ENCODE data around the gene KCNMA1.

The KCNMA1 gene

DNA sequence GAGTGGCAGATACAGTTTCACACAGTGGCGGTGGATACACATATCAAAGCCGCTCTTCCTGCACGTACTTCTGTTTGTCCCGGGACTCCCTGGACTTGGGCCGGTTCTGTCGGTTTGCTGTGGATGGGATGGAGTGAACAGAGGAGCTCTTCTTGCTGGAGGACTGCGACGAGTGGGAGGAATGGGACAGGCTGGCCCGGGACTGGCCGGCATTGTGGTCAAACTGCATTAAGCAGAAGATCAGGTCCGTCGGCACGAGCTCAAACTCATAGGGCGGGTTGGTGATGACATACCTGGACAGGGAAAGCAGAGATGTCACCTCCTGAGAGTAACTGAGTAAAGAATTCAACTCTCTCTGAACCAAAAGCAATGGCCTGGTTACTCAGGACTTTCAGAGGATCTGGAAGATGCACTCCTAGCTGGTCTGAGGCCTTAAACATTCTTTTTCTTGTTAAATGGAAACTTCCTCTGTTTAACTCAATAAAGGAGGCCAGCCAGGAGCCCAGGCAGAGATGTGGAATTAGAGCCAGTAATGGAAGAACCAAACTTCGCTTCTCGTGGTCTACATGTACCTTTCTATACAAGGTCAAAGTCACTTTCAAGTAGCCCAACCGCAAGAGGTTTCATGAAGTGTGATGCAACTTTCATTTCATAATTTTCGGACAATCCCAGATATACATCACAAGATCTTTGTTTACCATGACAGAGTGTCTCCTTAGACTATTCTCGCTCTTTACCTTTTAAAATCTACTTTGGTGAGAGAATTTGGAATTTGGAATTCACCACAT lies 750.2 kb downstream of the KCNMA1 start:
- DNase-seq (ENCODE audit: low read depth): no peak

DNA sequence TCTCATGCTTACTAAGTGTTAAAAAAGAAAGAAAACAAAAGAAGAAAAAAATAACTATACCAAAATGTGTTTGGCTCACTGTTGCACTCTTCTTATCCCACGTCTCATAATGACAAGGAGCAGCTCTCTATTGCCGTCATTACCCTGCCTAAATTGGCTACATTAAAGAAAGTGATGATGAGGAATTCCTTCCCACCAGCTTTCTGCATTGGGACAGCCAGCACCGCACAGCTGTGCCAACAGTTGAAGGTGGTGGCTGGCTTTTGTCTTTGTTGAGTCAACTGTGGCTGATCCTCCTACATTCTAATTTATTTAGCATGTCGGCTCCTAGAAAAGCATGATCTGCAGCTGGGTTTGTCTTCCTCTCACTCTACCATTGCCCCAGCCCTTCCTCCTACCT lies 751.8 kb downstream of the KCNMA1 start:
- DNase-seq (ENCODE audit: low read depth): no peak

DNA sequence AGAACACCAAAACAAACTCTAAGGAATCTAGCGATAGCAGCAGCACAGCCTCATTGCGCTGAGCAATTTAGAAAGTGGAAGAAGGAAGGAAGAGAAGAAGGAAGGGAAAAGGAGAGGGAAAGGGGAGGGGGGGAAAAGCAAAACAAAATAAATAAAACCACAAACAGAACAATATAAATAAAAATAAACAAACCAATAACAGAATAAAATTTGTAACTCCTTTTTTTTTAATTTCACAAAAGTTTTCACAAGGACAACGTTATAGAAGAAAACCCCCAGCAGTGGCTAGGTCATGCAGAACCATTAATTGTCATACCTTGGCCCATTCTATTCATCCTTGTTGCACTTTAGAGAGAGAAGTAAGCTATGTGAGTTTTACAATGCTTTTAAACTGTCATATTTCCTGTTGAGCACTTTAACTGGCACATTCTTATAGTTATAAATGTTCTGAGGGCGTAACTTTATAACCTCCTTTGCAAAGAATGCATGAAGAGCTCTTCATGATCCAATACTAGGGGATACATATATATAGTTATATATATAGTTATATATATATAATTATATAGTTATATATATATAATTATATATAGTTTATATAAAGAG lies 752.8 kb downstream of the KCNMA1 start:
- no peak for DNase-seq (ENCODE audit: low read depth)

DNA sequence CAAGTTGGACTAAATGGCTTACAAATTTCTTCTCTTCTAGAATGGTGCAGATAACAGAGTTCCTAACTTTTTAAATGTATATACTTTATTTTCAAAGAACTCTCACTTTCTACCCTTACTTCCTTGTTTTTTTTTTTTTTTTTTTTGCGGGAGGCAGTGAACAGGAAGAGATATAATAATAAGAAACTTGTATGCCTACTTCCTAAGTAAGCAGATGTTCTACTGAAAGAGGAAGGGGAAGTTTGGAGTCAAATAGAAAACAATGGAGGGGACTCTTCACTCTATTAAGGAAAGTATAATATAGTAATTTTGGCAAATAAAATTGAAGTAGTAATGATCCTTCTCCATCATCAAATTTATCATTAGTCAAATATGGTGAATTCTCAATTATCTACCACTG lies 754.0 kb downstream of the KCNMA1 start:
- DNase-seq (ENCODE audit: low read depth): no peak

DNA sequence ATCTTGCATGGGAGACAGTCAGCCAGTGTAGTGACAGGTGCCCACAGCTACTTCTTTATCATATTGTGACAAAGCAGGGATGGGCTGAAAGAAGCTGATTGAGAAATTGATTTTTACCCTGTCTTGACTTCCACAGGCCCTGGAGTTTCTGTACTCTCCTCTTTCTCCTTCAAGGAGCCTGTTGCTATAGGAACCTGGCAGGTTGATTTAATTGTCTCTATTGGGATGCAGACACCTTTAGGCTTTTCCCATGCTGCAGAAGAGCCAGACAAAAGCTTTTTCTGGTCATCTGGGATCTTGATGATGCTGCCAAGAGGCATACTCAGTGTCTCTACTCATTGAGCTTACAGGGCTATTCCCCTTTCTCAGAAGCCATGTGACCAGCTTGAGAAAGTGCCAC lies 754.8 kb downstream of the KCNMA1 start:
- DNase-seq (ENCODE audit: low read depth): no peak

DNA sequence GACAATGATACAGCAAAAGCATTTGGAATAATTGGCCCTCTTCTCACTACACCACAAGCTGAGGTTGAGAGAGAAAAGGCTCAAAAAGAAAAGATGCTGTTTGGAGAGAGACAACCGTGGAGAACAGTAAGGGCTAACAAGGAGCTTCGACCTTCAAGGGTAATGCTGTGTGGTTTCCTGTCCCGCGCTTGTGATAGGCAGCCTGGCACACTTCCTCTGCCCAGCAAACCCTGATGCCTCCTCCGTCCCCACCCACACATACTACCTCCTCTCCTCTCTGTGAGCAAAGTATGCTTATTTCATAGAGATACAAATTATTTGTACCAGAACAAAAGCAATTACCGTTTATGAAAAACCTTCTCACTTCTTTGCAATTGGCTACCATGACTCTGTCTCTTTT lies 755.4 kb downstream of the KCNMA1 start:
- DNase-seq (ENCODE audit: low read depth): peak; percentile 6

DNA sequence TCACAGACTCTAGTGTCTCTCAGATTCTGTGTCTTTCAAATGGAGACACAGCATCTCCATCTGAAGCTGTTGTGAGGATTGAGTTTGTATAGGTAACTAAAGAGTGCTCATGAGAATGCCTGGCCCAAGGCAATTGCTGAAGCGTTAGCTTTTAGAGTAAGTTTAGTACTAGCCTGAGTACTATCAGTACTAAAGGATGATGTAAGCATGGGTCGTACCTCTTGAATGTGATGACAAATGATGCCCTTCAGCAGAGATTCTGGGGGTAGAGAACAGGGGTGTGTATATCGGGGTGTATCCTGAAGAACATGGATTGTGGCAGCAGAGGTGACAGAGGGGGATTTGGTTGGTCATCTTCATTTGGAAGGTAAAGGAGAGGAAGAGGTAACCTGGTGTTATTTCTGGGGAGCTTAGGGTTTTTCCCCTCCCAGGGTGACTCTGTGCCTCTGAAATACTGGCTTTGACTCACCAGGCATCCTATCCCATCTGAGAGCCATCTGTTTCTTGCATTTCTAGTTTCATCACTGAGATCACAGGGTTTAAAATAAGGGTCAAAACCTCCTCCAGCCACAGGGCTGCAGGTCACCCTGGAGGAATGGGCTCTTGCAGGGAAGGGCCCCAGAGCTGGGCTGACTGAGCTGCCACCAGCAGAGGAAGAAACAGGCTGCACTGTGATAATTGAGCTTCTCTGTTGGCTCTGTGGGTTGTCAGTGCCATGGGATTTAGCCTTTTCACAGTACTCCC lies 756.0 kb downstream of the KCNMA1 start:
- DNase-seq (ENCODE audit: low read depth): peak; percentile 24

DNA sequence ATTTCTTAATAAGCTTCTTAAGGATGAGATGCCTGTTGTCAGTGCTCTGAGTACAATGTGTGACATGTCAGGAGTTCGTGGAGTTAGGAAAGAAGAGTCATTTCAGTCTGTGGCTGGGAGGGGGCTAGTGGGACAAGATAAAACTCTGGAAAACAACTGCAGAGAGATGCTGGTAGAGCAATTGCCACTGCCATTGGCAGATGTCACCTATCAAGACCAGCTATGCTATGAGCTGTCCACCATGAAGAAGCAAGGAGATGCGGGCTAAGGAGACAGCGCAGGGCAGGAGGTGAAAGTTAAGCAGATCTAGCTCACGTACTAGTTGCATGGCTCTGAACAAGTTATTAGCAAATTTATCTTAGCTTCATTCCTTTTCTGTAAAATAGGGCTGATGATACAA lies 756.7 kb downstream of the KCNMA1 start:
- no peak for DNase-seq (ENCODE audit: low read depth)

DNA sequence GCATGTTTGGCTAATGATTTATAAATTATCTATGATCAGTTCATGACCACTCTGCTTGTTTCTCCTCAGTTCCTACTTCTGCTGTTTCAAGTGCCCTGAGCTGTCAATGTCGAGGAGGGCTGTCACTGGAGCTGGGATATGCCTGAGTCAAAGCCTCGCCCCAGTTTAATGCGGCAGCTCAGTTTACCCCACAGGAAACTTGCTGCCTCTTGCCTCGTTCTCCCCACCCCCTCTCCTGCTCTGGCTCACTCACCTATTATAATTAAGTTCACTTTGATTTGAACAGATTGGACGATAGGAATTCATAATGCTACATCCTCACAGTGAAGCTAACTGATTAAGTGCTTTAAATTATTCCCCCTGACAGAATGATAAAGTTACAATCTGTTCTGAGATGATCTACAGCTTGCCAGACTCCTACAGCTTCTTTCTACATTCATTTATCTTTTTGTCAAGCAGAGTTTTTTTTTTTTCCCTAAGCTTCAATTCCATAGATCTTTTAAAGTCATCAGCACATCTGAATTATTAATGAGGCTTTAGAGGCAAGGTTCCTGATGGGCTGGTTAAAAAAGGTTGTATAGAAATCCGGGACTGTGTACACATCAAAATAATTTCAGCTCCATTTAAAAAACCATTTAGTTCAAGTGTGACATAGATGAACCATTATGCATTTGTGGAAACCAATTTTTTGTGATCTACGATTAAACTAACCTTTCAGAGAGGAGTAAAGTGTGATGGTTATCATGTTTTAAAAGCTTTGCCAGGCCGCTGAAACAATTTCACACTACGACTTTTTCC lies 758.3 kb downstream of the KCNMA1 start:
- DNase-seq (ENCODE audit: low read depth): no peak

DNA sequence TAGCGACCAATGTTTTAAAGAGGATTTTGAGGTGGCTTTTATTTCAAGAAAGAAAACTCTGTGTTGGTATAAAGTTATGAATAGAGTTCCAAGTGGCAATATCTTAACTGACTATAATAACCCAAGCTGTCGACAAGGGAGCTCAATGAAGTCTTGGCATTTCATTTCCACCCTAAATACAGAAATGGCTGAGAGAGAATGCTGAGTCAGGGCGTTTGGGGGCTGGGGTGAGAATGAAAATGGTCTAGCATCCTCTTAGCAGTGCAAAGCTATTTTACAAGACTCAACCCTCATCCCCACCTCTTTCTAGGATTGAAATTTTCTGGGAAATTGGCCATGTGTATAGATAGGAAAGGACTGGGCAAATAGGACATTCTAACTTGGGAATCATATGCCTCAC lies 759.1 kb downstream of the KCNMA1 start:
- DNase-seq (ENCODE audit: low read depth): no peak

DNA sequence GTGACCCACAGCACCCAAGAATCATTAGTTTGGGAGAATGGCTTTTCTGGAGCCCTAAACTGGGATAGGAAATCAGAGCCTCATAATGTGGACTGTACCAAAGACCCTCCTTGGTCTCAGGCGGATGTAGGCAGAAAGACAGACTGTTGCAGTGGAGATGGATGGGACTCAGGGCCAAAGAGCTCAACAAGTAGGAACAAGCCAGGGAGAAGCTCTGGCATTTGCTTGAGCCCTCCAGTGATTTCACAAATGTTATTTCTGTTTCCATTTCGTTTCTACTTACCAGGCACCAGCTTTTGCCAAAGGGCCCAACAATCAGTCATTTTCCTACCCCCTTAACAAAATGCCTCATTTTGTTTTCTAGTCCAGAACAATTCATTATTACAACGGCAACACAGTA lies 762.7 kb downstream of the KCNMA1 start:
- DNase-seq (ENCODE audit: low read depth): no peak

DNA sequence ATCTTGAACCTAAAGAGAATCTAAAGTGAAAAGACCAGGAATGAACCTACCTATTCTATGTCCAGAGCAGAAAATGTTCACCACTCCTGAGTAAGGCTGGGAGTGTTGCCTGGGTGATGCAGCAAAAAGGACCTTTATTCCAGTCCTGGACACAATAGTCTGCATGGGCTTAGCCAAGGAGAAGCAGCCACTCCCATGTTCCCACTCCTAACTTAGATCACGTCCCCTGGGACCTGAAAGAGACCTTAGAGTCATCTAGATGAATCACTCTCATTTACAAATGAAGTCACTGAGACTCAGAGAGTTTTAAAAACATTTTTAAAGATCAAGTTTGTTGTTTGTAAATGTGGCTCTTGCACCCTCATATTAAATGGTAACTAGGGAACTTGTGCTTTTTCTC lies 763.4 kb downstream of the KCNMA1 start:
- no peak for DNase-seq (ENCODE audit: low read depth)

DNA sequence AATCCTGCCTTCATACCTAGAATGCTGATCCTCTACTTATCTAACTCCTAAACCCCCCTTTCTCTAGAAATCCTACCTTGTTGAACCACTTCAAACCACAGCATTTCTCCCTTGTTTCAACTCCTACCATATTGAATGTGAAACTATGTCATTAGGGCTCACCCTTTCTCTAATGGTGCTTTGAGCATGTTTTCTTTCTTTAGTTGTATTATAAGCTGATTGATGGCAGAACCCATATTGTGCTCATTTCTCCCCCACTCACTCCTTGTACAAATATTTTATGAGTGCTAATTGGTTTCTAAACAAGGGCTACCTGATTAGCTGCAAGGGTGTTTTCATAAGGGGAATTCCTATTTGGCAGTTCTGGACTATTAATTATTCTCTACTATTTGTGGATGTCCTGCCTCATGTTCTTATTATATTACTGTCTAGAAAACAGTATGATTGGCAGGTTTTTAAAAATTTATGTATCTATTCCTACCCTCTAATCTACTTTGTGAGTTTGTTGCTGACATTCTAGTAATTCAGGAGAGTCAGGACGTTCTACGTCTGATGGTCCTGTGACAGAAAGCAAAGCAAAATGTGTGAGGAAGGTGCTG lies 765.8 kb downstream of the KCNMA1 start:
- DNase-seq (ENCODE audit: low read depth): no peak

DNA sequence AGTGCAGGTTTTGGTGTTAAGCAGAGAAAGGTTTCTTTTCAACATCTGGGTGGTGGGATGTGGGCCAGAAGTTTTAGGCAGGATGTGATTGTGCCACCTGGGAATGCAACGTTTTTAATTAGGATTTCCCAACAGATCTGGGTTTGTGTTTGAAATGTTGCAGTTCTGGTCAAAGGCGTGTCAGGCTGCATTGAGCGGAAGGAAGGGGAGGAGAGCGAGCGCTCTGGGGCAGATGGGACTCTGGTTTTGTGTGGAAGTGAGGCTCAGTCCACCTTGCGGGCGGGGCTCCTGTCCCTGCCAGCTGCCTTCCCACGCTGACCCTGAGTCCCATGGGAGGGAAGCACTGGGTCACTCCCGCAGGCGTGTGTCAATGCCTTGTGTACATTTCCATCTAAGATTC lies 767.7 kb downstream of the KCNMA1 start:
- DNase-seq (ENCODE audit: low read depth): no peak

DNA sequence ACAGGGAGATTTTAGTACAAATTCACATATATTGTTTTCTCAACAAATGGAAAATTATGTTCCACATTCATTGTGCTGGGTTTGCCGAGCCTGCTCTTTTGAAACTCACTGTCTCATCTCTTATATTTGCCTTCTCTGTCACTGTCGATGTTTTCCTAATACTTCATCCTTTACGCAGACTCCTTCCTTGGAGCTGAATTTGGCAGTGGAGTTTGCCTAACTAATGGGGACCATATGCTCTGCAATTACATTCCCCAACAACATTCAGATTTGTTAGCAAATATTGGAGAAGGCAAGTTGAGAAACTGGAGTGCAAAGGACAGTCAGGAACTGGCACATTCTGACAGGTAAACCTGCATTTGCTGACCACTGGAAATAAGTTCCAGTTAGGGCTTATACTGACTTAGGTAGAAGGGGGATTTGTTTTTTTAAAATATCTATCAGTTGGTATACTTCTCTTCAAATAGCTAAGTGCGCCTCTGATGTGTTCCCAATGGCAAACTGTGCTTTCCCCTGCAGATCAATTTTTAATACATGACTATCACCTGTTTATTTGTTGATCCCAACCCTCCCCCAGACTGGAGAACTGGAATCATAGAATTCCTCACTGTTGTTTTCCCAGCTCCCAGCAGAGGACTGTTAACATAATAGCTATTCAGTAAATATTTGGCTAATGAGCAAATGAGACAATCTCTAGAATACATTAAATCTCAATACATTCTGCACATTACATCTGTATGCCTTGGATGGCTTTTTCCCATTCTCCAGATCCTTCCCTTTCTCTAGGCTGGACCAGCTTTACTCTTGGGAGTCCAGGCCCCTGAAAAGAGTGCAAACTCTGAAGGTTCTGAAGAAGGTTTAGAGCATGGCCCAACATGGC lies 769.3 kb downstream of the KCNMA1 start:
- no peak for DNase-seq (ENCODE audit: low read depth)

DNA sequence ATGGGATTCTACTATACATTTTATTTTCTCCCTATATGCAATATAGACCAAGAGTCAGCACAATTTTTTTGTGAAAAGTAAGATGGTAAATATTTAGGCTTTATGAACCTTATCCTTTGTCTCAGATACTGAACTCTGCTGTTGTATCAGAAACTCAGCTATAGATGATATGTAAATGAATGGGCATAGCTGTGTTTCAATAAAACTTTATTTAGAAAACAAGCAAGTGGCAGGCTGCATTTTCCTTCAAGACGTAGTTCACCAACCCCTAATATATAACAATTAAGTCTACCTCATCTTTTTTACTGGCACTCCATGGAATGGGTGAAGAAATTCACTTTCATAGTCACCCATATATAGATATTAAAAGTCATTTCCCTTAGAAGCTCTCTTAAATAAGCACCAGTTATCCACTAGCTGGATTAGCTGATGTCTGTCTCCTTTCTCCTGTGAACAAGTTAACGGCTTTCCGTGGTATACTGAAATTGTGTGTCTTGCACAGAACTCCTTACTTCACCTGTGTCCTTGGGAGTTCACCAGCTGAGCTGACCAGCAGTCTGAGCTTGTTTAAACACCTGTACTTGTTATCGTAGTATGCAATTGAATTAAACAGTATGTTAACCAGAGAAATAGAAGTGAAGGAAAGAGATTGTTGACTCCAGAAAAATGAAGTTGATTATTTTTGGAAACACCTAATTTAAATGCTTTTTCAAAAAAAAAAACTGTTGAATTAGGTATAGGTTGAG lies 770.6 kb downstream of the KCNMA1 start:
- DNase-seq (ENCODE audit: low read depth): no peak

DNA sequence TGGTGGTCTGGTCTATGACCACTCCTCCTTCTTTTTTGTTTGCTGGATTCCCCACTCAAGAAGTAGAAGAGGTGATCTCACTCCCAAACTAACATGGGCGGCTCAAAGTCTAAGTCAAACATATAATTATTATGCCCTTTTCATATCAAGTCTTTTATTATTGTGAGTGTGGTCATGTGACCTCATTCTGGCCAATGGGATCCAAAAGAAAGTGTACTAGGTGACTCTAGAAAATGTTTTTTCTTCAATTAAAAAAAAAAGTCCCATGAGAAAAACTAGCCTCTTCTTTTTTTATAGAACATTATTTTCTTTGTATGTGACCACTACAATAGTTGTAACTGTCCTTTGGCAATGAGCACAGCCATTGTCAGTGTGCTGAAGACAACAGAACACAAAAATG lies 772.7 kb downstream of the KCNMA1 start:
- no peak for DNase-seq (ENCODE audit: low read depth)

DNA sequence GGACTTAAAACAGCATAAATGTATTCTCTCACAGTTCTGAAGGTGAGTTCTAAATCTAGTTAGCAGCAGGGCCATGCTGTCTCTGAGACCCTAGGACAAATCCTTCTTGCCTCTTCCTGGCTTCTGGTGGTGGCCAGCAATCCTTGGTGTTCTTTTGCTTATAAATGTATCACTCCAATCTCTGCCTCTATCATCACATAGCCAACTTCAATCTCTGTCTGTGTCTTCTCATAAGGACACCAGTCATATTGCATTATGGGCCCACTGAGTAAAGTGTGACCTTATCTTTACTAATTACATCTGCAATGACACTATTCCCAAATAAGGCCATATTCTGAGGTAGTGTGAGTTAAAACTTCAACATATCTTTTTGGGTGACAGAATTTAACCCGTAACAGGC lies 778.9 kb downstream of the KCNMA1 start:
- DNase-seq (ENCODE audit: low read depth): no peak

DNA sequence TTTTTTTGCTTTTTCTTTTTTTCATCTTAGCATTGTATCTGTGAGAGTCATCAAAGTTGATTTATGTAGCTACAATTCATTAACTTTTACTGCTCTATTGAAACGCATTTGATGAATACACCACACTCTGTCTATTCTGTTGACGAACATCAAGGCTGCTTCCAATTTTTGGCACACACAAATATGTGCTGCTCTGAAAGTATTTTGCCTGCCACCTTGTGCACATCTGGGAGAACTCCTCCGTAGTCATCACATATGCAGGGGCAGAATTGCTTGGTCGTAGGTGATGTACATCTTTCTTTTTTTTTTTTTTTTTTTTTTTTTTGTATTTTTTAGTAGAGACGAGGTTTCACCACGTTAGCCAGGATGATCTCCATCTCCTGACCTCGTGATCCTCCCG lies 796.8 kb downstream of the KCNMA1 start:
- no peak for DNase-seq (ENCODE audit: low read depth)

DNA sequence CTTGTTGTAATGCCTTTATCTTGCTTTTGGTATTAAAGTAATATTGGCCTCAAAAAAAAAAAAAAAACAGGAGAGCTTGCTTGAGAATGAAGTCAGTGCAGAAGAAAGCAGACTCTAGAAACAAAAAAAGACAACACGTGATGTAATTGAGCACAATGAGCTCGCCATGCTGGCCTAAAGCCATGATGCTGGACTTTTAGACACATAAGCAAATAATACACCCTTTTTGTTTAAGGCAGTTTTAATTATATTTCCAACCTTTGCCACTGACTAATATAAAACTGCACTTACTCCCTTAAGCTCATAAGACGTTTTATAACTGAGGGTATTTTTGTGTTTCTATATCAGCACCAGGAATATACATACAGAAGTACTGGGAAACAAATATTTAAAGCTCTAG lies 798.3 kb downstream of the KCNMA1 start:
- no peak for DNase-seq (ENCODE audit: low read depth)
